SKM-1 (cell line): ENCODE measurements around the gene ZNF30.
A peak's percentile ranks its signal among the peaks of the same experiment; 100 is the strongest.
"Not testable (repeated sequence)": the region's sequence is repeated elsewhere in the genome, so short reads cannot be mapped to it uniquely, and the experiment has no call there.

Experiments used
- DNase-seq: peaks from one replicate; lab custom pipeline; 2025; ENCODE audit not compliant: unreplicated experiment; lab: John Stamatoyannopoulos, UW

Gene ZNF30

DNA sequence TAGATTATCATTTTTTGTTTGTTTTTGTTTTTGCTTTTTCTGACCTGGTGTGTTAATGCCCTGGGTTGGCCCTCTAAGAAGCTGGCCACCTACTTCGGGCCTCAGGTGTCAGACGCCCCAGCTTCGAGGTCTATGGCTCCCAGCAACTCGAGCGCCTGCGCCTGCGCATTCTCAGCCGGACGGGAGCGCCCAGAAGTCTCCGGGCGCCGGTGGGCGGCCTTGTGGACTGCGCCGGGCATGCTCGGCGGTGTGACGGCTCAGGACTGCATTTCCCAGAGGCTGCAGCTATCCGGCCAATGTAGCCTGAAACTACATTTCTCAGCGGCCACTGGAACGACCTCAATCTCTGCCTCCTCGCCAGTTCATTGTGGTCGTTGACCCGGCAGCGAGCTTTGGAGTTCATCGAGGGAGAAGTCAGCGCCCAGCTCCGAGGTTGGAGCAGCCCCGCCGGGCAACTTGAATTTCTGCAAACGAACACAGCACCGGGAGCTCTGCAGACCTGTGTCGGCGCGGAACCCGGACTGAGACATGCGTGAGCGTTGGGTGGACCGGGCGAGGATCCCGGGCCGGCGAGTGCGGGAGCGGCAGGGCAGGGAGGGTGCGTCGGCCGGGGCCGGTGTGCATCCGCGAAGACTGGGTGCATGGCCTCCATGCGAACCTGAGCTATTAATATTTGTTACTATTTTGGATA, at the start of gene ZNF30:
Gene ZNF30, plus strand, starts transcription at position 219 of the 691 bp plus-strand sequence. CDS start 3,045 bp downstream, outside the sequence.
- DNase-seq, result peak; percentile 52

DNA sequence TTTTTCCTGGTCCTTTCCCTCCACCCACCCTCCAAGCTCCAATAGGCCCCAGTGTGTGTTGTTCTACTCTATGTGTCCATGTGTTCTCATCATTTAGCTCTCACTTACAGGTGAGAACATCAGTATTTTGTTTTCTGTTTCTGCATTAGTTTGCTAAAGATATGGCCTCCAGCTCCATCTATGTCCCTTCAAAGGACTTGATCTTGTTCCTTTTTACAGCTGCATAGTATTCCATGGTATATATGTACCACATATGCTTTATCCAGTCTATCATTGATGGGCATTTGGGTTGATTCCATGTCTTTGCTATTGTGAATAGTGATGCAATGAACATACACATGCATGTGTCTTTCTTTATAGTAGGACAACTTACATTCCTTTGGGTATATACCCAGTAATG, 47.1 kb upstream of the ZNF30 start:
- DNase-seq, result no peak

DNA sequence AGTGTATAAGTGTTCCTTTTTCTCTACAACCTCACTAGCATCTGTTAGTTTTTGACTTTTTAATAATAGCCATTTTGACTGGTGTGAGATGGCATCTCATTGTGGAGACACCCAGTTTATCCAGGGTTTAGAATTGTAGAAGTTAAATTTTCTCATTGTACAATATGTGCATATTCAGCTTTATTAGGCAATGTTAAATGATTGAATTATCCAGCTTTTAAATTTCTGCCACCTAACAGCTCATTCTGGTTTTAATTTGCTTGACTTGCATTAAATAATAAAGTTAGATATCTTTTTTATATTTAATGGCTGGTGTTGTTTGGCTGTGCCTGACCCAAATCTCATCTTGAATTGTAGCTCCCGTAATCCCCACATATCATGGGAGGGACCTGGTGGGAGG, 46.7 kb upstream of the ZNF30 start:
- DNase-seq, result no peak

GRCh38 chr19:34881982-34882381, 44.7 kb upstream of the ZNF30 start:
- DNase-seq, result no peak

DNA sequence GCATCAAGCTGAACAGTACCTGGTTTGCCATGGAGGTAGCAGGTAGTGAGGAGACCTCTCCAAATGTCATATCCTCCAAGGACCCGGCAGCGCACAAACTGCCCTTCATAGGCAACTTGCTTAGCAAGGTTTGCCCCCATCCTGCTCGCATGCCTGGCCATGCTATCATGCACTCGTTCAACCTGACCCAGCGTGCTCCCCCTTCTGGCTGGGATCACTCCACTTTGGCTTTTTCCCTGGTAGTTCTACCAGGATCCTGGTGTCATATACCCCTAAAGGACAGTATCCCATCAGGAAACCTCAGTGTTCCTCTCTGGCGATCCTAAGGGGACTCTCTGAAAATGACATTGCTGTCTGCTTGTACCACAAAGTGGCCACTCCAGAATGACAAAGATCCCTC, 38.6 kb upstream of the ZNF30 start:
- DNase-seq, result no peak

- DNase-seq, result no peak
These were observed 26.5 kb upstream of the ZNF30 start for GRCh38 chr19:34900245-34900644.

DNA sequence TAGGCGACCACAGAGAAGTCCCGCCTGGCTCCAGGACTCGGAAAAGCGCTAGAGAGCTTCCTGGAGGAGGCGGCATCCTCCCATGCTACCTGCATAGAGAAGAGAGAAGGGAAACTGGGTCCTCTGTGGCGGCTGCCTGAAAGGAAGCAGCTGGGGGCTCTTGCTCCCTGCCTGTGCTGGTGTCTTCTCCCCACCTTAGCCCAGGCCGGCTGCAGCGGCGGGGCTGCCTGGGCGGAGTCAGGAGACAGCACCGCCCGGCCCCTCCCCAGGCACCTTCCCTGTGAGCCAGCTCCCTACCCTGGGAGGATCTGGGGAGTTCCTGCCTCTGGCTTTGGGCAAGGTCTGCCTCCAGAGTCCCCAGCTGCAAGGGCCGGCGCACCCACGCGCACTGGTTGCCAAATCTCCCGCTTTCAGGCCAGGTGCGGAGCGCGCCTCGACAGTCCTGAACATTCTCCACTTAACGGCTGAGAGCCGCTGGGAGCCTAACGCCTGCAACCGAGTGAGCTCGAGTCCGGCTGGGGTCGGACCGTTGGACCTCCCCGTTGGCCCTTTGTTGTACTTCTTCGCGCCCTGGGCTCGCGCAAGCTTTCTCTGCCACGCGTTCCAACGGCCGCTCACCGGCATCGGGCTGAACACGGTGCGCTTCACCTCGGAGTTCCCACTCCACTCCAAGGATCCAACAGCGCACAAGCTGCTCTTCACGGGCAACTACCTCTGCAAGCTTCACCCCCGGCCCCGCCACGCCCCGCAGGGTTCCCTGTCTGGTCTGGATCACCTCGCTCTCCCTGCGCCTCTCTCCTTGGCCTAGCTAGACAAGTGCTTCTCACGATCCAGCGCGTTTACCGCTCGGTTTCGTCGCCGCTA, 21.8 kb upstream of the ZNF30 start:
- DNase-seq, result no peak

DNA sequence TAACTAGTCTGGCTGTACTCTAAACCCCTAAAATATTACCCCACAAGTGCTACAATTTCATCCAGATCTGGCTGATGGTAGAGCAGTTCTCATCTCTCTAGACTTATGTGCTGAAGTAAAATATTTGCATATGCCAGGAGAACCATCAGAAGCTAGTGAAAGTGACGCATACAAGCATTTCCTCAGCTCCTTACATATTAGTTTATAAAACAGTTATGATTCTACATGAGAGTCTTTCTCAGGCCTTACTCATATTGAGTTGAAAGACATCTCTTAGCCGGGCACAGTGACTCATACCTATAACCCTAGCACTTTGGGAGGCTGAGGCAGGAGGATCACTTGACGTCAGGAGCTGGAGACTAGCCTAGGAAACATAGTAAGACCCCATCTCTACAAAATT, 15.9 kb upstream of the ZNF30 start:
- DNase-seq, result no peak

DNA sequence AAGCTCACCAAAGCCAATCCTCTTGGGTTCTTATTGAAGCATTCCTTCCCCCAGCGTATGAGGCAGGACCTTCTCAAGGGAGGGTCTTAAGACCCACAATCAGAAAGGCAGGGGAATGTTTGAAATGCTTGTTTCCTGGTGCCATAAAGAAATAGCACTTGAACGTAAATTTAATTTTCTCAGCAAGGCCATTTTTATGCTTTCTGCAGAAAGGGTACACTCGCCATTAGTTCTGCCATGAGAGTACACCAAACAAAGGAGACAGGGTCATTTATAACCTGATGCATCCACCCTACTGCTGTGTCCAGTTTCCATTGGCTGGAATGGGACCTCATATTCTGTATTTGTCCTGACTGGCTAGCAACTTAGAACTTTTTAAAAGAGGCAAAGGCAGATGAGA, 9.6 kb upstream of the ZNF30 start:
- DNase-seq, result not testable (repeated sequence)

- no peak for DNase-seq
These were observed 8.5 kb upstream of the ZNF30 start for GRCh38 chr19:34918190-34918589.

DNA sequence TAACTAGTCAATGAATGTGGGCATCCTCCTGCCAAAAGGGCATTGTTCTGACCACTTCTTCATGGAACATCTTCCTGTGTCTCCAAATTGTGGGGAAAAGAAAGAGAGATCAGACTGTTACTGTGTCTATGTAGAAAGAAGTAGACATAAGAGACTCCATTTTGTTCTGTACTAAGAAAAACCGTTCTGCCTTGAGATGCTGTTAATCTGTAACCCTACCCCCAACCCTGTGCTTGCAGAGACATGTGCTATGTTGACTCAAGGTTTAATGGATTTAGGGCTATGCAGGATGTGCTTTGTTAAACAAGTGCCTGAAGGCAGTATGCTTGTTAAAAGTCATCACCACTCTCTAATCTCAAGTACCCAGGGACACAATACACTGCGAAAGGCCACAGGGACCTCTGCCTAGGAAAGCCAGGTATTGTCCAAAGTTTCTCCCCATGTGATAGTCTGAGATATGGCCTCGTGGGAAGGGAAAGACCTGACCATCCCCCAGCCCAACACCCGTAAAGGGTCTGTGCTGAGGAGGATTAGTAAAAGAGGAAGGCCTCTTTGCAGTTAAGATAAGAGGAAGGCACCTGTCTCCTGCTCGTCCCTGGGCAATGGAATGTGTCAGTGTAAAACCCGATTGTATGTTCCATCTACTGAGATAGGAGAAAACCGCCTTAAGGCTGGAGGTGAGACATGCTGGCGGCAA, 6.5 kb upstream of the ZNF30 start:
- DNase-seq, result not testable (repeated sequence)

DNA sequence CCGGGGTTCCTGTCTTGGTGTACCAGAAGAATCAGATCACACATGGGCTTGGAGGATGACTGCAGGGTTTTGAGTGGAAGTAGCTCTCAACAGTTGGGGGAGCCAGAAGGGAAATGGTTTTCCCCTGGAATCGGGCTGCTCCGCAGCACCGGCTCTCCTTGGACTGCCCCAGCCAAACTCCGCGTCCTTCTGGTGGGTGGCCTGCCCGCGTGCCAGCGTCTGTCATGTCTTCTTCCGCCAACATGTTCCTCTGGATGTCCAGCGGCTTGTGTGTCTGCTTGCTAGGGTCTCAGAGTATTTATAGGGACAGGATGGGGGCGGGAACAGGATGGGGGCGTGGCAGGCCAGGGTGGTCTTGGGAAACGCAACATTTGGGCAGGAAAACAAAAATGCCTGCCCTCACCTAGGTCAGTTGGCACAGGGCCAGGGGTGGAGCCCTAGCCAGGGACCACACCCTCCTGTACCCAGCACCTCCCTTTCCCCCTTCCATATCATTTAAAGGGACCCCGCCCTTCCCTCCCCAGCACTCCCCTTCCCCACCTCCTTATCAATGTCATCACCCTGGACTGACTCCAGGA, 1.3 kb upstream of the ZNF30 start:
- DNase-seq, result no peak

DNA sequence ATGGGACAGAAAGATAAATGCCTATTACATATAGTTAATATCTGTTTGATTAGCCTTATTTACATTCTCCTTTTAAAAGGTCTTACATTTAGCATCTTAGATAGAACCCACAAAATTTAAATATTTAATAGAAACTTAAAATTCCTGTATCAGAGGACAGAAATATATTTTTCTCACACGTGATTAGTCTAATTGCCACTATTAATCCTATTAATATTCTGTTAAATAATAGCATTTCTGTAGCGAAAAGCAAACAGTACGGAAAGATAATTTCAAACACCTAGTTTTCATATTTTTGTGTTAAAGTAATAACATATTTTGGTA, 380 bp upstream of the ZNF30 start:
- DNase-seq, result no peak

DNA sequence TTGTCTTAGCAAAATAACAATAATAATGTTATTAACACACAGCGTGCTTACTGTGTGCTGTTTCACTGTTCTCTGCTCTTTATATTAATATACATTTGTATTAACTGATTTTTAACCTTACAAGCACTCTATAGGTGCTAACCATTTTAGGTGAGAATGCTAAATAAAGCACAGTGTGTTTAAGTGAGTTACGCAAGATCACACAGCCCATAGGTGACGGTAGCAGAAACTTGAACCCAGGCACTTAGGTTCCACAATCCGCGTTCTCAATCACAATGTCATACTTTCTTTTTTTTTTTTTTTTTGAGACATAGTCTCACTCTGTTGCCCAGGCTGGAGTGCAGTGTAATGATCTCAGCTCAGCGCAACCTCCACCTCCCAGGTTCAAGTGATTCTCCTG, 5.8 kb downstream of the ZNF30 start:
- no peak for DNase-seq

- no peak for DNase-seq
These were observed 9.5 kb downstream of the ZNF30 start for GRCh38 chr19:34936184-34936583.

- no peak for DNase-seq
These were observed 12.2 kb downstream of the ZNF30 start for GRCh38 chr19:34938886-34939285.

DNA sequence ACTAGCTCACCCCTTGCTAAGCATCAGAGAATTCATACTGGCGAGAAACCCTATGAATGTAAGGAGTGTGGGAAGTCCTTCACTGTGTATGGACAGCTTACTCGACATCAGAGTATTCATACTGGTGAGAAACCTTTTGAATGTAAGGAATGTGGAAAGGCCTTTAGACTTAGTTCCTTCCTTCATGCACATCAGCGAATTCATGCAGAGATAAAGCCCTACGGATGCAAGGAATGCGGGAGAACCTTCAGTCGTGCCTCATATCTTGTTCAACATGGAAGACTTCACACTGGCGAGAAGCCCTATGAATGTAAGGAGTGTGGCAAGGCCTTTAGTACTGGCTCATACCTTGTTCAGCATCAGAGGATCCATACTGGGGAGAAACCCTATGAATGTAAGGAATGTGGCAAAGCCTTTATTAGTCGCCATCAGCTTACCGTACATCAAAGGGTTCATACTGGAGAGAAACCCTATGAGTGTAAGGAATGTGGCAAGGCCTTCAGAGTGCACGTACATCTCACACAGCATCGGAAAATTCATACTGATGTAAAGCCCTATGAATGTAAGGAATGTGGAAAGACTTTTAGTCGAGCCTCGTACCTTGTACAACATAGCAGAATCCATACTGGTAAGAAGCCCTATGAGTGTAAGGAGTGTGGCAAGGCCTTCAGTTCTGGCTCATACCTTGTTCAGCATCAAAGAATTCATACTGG, 17.3 kb downstream of the ZNF30 start:
- no peak for DNase-seq

DNA sequence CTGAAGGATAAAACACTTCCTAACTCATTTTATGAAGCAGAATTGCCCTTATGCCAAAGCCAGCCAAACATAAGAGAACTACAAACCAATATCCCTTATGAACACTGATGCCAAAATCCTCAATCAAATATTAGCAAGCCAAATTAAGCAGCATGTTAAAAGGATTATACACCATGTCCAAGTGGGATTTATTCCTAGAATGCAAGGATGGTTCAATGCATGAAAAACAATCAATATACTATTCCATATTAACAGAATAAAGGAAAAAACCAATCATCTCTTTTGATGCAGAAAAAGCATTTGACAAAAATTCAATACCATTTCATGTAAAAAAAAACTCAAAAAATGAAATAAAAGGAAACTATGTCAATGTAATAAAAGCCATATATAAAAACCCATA, 26.4 kb downstream of the ZNF30 start:
- no peak for DNase-seq

DNA sequence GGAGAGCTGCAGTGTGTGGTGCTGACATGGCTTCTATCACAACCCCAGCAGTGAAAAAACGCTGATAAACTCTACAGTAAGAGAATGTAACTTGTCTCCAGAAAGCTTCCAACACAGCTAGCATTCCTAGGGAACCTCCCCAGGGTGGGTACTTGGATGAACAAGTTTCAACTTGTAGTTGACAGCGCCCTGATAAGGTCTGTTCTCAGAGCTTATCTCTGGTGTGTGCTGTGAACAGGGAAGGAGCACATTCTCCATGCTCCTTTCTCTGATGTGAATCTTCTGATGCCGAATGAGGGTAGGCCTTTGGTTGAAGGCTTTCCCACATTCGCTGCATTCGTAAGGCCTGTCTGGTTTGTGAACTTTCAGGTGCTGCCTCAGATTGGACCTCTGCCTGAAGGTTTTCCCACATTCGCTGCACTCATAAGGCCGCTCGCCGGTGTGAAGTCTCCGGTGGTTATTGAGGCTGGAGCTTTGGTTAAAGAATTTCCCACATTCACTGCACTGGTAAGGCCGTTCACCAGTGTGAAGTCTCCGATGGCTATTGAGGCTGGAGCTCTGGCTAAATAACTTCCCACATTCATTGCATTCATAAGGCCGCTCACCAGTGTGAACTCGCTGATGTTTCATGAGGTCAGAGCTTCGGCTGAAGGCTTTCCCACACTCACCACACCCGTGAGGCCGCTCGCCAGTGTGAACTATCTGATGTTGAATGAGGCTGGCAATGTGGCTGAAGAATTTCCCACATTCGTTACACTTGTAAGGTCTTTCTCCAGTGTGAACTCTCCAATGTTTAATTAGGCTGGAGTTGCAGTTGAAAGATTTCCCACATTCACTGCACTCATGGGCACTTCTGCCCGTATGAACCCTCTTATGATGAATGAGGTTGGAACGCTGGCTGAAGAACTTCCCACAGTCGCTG, 31.4 kb downstream of the ZNF30 start:
- no peak for DNase-seq

DNA sequence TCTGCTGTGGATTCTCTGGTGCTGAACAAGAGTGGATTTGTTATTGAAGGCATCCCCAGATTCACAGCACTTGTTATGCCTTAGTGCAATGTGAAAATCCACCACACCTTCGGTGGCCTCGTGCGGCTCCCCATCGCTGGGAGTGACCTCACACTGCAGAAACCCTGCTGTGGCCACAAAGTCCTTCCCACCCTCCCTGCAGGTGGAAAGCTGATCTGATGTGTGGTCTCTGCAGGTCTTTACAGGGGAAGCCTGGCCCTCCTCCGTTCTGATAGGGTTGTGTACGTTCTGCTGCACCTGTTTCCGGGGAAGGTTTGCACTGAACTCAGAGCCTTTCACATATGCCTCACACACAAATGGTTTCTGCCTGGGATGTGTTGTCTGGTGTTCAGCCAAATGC, 32.3 kb downstream of the ZNF30 start:
- no peak for DNase-seq
